ENCODE data around the gene PCNA.

The PCNA gene

DNA sequence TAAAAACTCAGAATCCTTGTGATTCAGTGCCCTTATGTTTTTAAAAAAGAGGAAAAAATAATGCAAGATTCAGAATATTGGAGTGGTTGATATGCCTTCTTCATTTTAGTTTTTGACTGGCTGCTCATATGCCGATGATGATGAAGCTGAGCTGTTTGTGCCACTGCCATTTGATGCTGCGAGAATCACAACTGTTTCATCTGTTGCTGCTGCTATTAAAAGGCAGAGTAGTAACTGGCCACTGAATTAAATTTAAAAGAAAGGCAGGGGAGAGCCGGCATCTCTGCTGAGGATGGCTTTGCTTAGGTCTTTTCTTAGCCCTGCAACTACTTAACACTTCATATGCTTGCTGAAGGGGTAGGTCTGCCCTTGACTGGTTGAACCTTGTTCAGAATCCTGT is 40.2 kb upstream of the PCNA start:
- in situ Hi-C loops (cut with MboI; ENCODE audit: low pct_unique_long_range_greater_than_20kb, low sequenced_read_pairs, unreplicated experiment), result no loop called here
- TF ChIP-seq, protein P1, sequence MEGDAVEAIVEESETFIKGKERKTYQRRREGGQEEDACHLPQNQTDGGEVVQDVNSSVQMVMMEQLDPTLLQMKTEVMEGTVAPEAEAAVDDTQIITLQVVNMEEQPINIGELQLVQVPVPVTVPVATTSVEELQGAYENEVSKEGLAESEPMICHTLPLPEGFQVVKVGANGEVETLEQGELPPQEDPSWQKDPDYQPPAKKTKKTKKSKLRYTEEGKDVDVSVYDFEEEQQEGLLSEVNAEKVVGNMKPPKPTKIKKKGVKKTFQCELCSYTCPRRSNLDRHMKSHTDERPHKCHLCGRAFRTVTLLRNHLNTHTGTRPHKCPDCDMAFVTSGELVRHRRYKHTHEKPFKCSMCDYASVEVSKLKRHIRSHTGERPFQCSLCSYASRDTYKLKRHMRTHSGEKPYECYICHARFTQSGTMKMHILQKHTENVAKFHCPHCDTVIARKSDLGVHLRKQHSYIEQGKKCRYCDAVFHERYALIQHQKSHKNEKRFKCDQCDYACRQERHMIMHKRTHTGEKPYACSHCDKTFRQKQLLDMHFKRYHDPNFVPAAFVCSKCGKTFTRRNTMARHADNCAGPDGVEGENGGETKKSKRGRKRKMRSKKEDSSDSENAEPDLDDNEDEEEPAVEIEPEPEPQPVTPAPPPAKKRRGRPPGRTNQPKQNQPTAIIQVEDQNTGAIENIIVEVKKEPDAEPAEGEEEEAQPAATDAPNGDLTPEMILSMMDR (IDR thresholded peaks at IDR 0.05; ENCODE audit: extremely low read depth, insufficient read depth, missing control alignments), result no peak
- no peak for DNase-seq (ENCODE audit: low spot score)

DNA sequence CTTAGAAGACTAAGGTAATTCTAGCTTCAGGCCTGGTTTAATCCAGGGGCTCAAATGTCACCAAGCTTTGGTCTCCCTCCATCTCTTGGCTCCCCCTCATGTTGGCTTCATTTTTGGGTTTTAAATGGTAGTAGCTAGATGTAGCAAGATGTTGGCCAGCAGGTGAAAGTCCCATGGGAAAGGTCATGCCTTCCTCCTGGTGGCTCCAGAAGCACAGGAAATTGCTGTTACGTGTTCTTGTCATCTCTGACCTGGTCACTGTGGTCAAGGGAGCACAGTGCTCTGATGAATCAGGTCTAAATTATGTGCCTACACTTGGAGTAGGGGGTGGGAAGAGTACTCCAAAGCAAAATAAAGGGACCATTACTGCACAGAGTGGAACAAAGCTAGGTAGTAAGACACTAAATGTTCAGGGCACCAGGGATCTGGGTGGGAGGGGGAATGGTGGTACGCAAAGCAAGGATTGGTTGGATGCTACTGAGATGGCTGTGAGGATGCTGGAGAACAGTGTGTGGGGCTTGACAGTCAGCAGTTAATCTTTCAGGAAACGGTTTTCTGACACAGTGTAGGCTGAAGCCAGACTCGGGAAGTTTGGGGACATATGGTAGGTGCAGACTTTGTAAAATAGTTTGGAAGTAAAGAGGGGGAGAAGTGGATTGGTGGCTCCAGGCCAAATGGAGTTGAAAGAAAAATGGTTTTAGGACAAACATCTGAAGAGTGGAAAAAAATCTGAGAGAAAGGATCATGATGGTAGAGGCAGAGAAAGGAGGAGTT is 37.1 kb upstream of the PCNA start:
- DNase-seq (ENCODE audit: low spot score), result no peak
- in situ Hi-C loops (cut with MboI; ENCODE audit: low pct_unique_long_range_greater_than_20kb, low sequenced_read_pairs, unreplicated experiment), result no loop called here
- TF ChIP-seq, protein P1 (IDR thresholded peaks at IDR 0.05; ENCODE audit: extremely low read depth, insufficient read depth, missing control alignments), result no peak

DNA sequence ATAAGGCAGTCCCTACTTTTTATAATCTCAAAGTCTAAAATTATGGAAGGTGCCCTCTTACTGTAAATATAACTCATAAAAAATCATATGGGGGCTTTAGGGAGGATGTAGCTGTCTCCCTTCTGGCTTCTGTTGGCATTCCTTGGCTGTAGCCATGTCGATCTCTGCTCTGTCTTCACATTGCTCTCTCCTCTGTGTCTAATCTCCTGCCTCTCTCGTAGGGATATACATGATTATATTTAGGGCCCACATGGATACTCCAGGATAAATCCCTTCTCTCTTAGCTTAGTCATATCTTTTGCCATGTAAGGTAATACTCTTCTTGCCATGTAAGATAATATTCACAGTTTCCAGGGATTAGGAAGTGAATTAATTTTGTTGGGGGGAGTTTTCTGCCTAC is 35.6 kb upstream of the PCNA start:
- in situ Hi-C loops (cut with MboI; ENCODE audit: low pct_unique_long_range_greater_than_20kb, low sequenced_read_pairs, unreplicated experiment), result no loop called here
- TF ChIP-seq, protein P1 (IDR thresholded peaks at IDR 0.05; ENCODE audit: extremely low read depth, insufficient read depth, missing control alignments), result no peak
- DNase-seq (ENCODE audit: low spot score), result no peak

DNA sequence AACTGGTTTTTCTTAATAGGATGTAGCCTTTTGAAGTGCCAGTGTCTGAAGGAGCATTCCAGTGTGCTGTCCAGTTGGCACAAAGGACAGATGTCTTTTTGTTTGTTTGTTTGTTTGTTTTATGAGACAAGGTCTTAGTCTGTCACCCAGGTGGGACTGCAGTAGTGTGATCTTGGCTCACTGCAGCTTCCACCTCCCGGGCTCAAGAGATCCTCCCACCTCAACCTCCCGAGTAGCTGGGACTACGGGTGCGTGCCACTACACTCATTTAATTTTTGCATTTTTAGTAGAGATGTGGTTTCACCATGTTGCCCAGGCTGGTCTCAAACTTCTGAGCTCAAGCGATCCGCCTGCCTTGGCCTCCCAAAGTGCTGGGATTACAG is 34.8 kb upstream of the PCNA start:
- TF ChIP-seq, protein P1 (IDR thresholded peaks at IDR 0.05; ENCODE audit: extremely low read depth, insufficient read depth, missing control alignments), result no peak
- in situ Hi-C loops (cut with MboI; ENCODE audit: low pct_unique_long_range_greater_than_20kb, low sequenced_read_pairs, unreplicated experiment), result no loop called here
- DNase-seq (ENCODE audit: low spot score), result no peak

DNA sequence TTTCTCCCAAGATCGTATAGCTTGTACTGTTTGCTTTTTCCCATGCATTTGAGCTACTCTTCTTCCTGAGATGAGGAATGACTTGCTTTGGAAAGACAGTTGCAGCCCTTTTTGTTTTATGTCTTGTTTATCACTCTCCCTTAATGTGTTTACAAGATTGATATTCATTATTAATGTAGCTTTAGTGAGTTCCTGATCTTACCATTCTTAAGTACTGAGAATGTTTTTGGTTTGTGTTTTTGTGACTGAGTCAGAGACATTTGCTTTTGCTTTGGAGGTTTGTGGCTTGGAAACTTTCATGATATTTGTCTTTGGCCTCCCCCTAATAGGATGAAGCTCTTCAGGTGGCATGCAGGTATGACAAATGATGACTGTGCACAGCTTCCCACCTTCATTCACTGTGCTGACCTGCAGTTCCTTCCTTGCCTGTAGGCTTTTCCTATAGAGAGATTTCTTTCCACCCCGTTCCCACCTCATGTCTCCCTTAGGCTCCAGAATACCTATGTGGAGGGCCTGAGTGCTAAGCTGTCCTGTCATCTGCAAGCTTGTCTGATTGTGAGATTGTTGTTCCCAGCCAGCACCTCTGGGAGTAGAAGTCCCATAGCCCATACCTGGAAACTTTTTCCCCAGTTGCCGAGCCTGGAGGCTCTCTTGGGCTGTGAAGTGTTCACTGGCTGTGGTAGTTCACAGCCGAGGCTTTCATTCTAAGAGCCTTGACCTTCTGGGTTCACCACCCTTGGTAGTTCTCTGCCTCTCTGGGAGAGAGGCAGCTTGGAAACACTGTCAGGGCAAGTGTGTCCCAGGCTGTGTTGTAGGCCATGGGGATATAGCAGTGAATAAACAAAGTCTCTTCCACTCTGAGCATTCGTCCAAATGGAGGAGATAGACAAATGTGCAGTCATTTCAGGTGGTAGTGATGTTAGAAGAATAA is 34.1 kb upstream of the PCNA start:
- in situ Hi-C loops (cut with MboI; ENCODE audit: low pct_unique_long_range_greater_than_20kb, low sequenced_read_pairs, unreplicated experiment), result no loop called here
- DNase-seq (ENCODE audit: low spot score), result no peak

DNA sequence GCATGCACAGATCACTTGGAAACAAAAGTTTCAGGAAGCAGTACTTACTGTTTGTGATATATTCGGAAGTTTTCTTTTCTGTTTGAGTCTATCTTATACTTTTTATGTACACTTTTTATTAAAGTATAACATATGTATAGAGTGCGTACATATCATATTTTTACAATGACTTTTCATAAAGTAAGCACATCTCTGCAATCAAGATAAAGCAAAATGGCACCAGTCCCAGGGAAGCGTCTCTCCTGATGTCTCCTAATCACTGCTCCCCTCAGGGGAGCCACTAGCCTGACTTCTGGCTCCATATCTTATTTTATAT is 33.4 kb upstream of the PCNA start:
- in situ Hi-C loops (cut with MboI; ENCODE audit: low pct_unique_long_range_greater_than_20kb, low sequenced_read_pairs, unreplicated experiment), result no loop called here
- TF ChIP-seq, protein P1 (IDR thresholded peaks at IDR 0.05; ENCODE audit: extremely low read depth, insufficient read depth, missing control alignments), result no peak
- DNase-seq (ENCODE audit: low spot score), result no peak

More for the DNA sequence above, 34.1 kb upstream of the PCNA start:
- TF ChIP-seq, protein P1 (IDR thresholded peaks at IDR 0.05; ENCODE audit: extremely low read depth, insufficient read depth, missing control alignments), result no peak

Data from GM13977 (cell line).